IMR-90 (cell line): ENCODE data around the gene IER5L. TPM values are rescaled to one million over a fixed set of nuclear protein-coding genes. Genes with fewer than 3 reads are reported as not detected.
A peak's percentile ranks its signal among the peaks of the same experiment; 100 is the strongest.

Experiments
- ATAC-seq: fragments of 200-7000 bp; cut with Tn5 transposase; 2 replicates; pipeline ENCODE4 v1.9.1; 2020; ENCODE audit warnings: low read depth, mild to moderate bottlenecking, moderate library complexity
- BruUV-seq: library from RNA; stranded (reverse); fragments of 400-500 nt; replicated peaks from 2 replicates; lab custom pipeline; 2021; lab: Mats Ljungman, UMichigan
- CTCF ChIA-PET: fragments of 300-600 bp; formaldehyde crosslinking; extraction: SDS; loops from one replicate; lab custom pipeline; 2021; ENCODE audit warnings: antibody characterized with exemption; lab: Yijun Ruan, JAX
- POLR2A ChIA-PET: fragments of 300-600 bp; sonication (Branson Sonifier 250); formaldehyde crosslinking; loops from one replicate; lab custom pipeline; 2022; ENCODE audit warnings: antibody characterized with exemption; ENCODE audit not compliant: unreplicated experiment; lab: Charles Lee
- DNase-seq: peaks from one replicate; pipeline ENCODE4 v3.0.0; 2013
- H2AFZ ChIP-seq: replicated peaks from 2 replicates; pipeline ENCODE3; 2013; ENCODE audit warnings: low read length, mild to moderate bottlenecking; ENCODE audit not compliant: poor library complexity
- H2AK5ac ChIP-seq: 2 replicates; pipeline ENCODE4 v1.6.1; 2013; ENCODE audit warnings: low read depth, low read length, inconsistent platforms
- H2AK9ac ChIP-seq: replicated peaks from 2 replicates; pipeline ENCODE3; 2013; ENCODE audit warnings: mild to moderate bottlenecking, low read depth, low read length, moderate library complexity; ENCODE audit not compliant: poor library complexity
- H2BK120ac ChIP-seq: 2 replicates; pipeline ENCODE4 v1.6.1; 2013; ENCODE audit warnings: low read depth, low read length, inconsistent platforms
- H2BK15ac ChIP-seq: 3 replicates; pipeline ENCODE4 v1.6.1; 2013; ENCODE audit warnings: low read depth, low read length, inconsistent platforms
- H2BK20ac ChIP-seq: 2 replicates; pipeline ENCODE4 v1.6.1; 2013; ENCODE audit warnings: low read depth, mild to moderate bottlenecking, inconsistent platforms, low read length, moderate library complexity
- H2BK5ac ChIP-seq: 2 replicates; pipeline ENCODE4 v1.6.1; 2013; ENCODE audit warnings: mild to moderate bottlenecking, low read depth, low read length, inconsistent platforms; ENCODE audit not compliant: poor library complexity, severe bottlenecking
- H3K14ac ChIP-seq: replicated peaks from 2 replicates; pipeline ENCODE4 v1.6.1; 2013; ENCODE audit warnings: low read depth, low read length, inconsistent platforms
- H3K18ac ChIP-seq: 2 replicates; pipeline ENCODE4 v1.6.1; 2013; ENCODE audit warnings: low read depth, low read length, control low read depth
- H3K23ac ChIP-seq: 2 replicates; pipeline ENCODE4 v1.6.1; 2013; ENCODE audit warnings: low read depth, low read length, inconsistent platforms
- H3K27ac ChIP-seq: 2 replicates; pipeline ENCODE4 v1.5.1; 2013; ENCODE audit warnings: mild to moderate bottlenecking, control low read depth, low read length; ENCODE audit not compliant: insufficient read depth
- H3K27me3 ChIP-seq: 2 replicates; pipeline ENCODE4 v1.6.1; 2013; ENCODE audit warnings: low read length; ENCODE audit not compliant: control insufficient read depth, insufficient read depth
- H3K36me3 ChIP-seq: 2 replicates; pipeline ENCODE4 v1.6.1; 2013; ENCODE audit warnings: low read length, mixed read lengths; ENCODE audit not compliant: control insufficient read depth, insufficient read depth
- H3K4ac ChIP-seq: 2 replicates; pipeline ENCODE4 v1.6.1; 2013; ENCODE audit warnings: low read depth, low read length, inconsistent platforms
- H3K4me1 ChIP-seq: 2 replicates; pipeline ENCODE4 v1.6.1; 2013; ENCODE audit warnings: low read length, mixed read lengths; ENCODE audit not compliant: control insufficient read depth, insufficient read depth
- H3K4me2 ChIP-seq: 2 replicates; pipeline ENCODE4 v1.6.1; 2013; ENCODE audit warnings: low read depth, mild to moderate bottlenecking, control low read depth, low read length, moderate library complexity
- H3K4me3 ChIP-seq: 2 replicates; pipeline ENCODE4 v1.5.1; 2013; ENCODE audit warnings: low read depth, mild to moderate bottlenecking, control low read depth, low read length, moderate library complexity; ENCODE audit not compliant: insufficient read depth
- H3K56ac ChIP-seq: 2 replicates; pipeline ENCODE4 v1.6.1; 2013; ENCODE audit warnings: low read length, inconsistent platforms; ENCODE audit not compliant: insufficient read depth; ENCODE audit errors: extremely low read depth
- H3K79me1 ChIP-seq, 2 experiments: 2 replicates each; pipeline ENCODE4 v1.6.1; 2013; ENCODE audit warnings: low read length in 2 of 2, inconsistent platforms in 1 of 2, low read depth in 1 of 2
- H3K9ac ChIP-seq: 2 replicates; pipeline ENCODE4 v1.6.1; 2013; ENCODE audit warnings: low read depth, low read length, control low read depth
- H3K9me1 ChIP-seq: 2 replicates; pipeline ENCODE4 v1.6.1; 2013; ENCODE audit warnings: low read length, inconsistent platforms; ENCODE audit not compliant: insufficient read depth
- H3K9me3 ChIP-seq: 2 replicates; pipeline ENCODE4 v1.6.1; 2013; ENCODE audit warnings: low read length; ENCODE audit not compliant: control insufficient read depth, insufficient read depth
- H4K20me1 ChIP-seq: 2 replicates; pipeline ENCODE4 v1.6.1; 2013; ENCODE audit warnings: low read length, inconsistent platforms; ENCODE audit not compliant: insufficient read depth
- H4K5ac ChIP-seq: 2 replicates; pipeline ENCODE4 v1.6.1; 2013; ENCODE audit warnings: mild to moderate bottlenecking, low read depth, low read length, control low read depth
- H4K8ac ChIP-seq, 2 experiments: 2 replicates each; pipeline ENCODE4 v1.6.1; 2013; ENCODE audit warnings: low read depth in 2 of 2, low read length in 2 of 2, control low read depth in 1 of 2, inconsistent platforms in 1 of 2
- H4K91ac ChIP-seq: 2 replicates; pipeline ENCODE4 v1.6.1; 2013; ENCODE audit warnings: low read depth, low read length, inconsistent platforms; ENCODE audit not compliant: insufficient read depth
- FOS ChIP-seq: fragments of 150-350 bp; IDR thresholded peaks from 2 replicates; pipeline ENCODE4 v1.6.1; 2016; ENCODE audit warnings: low read depth, low read length
- POLR2A ChIP-seq: IDR thresholded peaks from 2 replicates; pipeline ENCODE4 v1.6.1; 2012; ENCODE audit warnings: mild to moderate bottlenecking, low read depth, low read length
- WGBS, 2 experiments: methylation state at CpG; one replicate each; pipeline versions ENCODE4 v1.1.5 to v1.1.7; 2013; ENCODE audit warnings: missing lambda C conversion rate in 2 of 2; ENCODE audit not compliant: insufficient read length in 1 of 2; ENCODE audit errors: extremely low coverage in 2 of 2; 5-methylcytosine and 5-hydroxymethylcytosine counted together
- dilution Hi-C: fragments of 300-500 bp; cut with HindIII; formaldehyde crosslinking; loops from one replicate; pipeline ENCODE4 v1.14.3; 2018; ENCODE audit warnings: low sequenced_read_pairs; ENCODE audit not compliant: unreplicated experiment
- in situ Hi-C: fragments of 300-500 bp; cut with MboI; formaldehyde crosslinking; loops from 3 replicates; pipeline ENCODE4 v1.14.3; 2019; ENCODE audit warnings: low sequenced_read_pairs, inconsistent platforms, mixed read lengths
- intact Hi-C: fragments of 100-400 bp; cut with micrococcal nuclease; formaldehyde crosslinking; loops from 2 replicates; pipeline ENCODE4 v1.10.0; 2022
- polyA plus RNA-seq, 3 experiments: library from polyadenylated mRNA; depleted of rRNA; stranded (reverse); fragments of >200 nt; gene quantifications; 2 replicates each; pipeline ENCODE4 v1.2.3, GENCODE V29; 2012; ENCODE audit warnings: low replicate concordance in 1 of 3
- total RNA-seq: library from RNA; depleted of rRNA; stranded (reverse); fragments of >200 nt; gene quantifications from 2 replicates; pipeline ENCODE4 v1.2.3, GENCODE V29; 2012

The IER5L gene
- total and polyA plus RNA-seq, 2 of the 4 experiments (the other 2 are of a cell fraction): 12.5 to 13.4 TPM

DNA sequence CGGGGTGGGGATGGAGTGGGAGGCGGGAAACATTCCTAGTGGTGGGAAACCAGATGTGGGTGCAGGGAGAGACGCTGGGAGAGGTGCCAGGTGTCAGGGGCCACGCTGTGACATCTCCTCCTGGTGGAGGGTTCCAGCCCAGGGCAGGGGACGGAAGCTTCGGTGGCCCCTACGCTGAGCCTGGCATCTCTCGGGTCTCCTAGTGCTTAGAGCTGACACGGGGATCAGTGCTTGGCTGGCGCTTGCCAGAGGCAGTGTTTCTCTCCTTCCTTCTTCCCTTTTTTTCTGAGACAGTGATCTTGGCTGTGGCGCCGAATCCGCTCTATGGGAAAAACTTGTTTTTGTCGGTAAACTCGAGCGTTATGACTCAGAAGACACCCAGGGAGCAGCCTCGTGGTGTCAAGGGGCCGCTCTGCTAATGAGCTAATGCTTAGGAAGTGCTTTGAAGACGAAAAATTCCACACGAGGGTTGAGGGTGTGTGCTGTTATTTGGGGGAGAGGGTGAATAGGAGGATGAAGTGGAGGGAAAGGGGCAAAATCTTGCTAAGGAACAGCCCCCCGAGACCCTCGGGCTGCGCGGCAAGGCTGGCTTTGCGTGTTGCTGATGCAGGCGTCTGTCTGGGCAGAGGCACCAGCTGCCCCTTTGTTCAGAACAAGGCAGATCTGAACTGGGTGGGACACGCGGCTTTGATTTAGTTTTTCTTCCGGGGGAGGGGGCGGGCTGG, 20.4 kb upstream of the IER5L start:
- Histone ChIP-seq H3K4ac (no peak overlapping the region), H4K8ac (peak overlapping the region in 1 of 2 experiments; percentile 19; a peak in 1 of 4 replicates), H2AK9ac (peak overlapping the region; percentile 83), H3K23ac (peak overlapping the region; percentile 7), H3K18ac (no peak overlapping the region), H3K27me3 (peaks cover 9% of the 10 kb centered on the region), H3K27ac (no peak overlapping the region), H2AFZ (peak overlapping the region; percentile 84), H3K9me3 (no peaks in the 10 kb centered on the region; the same call in 1 of the 2 replicates), H4K20me1 (no peaks in the 10 kb centered on the region), H3K4me2 (no peak overlapping the region), H2BK15ac (no peak overlapping the region), H3K4me1 (peaks cover 4% of the 10 kb centered on the region; the same call in 1 of the 2 replicates), H2BK20ac (peak overlapping the region; percentile 16; the same call in 1 of the 2 replicates), H3K36me3 (no peaks in the 10 kb centered on the region), H2BK120ac (no peak overlapping the region), H2BK5ac (no peak overlapping the region), H3K9ac (no peak overlapping the region), H3K79me1 (peaks cover 0 to 3% of the 10 kb centered on the region in 2 experiments; a peak in 1 of 4 replicates), H4K5ac (no peak overlapping the region), H2AK5ac (no peak overlapping the region), H3K14ac (peak overlapping the region; percentile 44), H3K4me3 (no peak overlapping the region), H4K91ac (no peak overlapping the region), H3K9me1 (no peaks in the 10 kb centered on the region), H3K56ac (no peak overlapping the region)
- intact Hi-C loops: no loop called here
- in situ Hi-C loops: no loop called here
- TF ChIP-seq POLR2A (no peak), FOS (peak; percentile 24; the same call in 1 of the 2 replicates)
- WGBS, 2 experiments: 39% methylated on average over 9 of the region's 30 CpGs; no CpG with 5 or more reads in 1 of the 2 experiments
- no TSS peak for BruUV-seq
- ATAC-seq (no peak), DNase-seq (peak; percentile 63)
- POLR2A ChIA-PET: no interaction called here
- dilution Hi-C loops: no loop called here
- CTCF ChIA-PET: no interaction called here
